SH-SY5Y (cell line): ENCODE data around the gene P2RY8.

Experiments used
- GATA2 ChIP-seq: IDR thresholded peaks from 2 replicates; pipeline ENCODE4 v1.6.1; 2011; ENCODE audit warnings: mild to moderate bottlenecking, low read depth, low read length
- GATA3 ChIP-seq: IDR thresholded peaks from 2 replicates; pipeline ENCODE4 v1.6.1; 2011; ENCODE audit warnings: low read depth, mild to moderate bottlenecking, low read length, moderate library complexity

Gene P2RY8

DNA sequence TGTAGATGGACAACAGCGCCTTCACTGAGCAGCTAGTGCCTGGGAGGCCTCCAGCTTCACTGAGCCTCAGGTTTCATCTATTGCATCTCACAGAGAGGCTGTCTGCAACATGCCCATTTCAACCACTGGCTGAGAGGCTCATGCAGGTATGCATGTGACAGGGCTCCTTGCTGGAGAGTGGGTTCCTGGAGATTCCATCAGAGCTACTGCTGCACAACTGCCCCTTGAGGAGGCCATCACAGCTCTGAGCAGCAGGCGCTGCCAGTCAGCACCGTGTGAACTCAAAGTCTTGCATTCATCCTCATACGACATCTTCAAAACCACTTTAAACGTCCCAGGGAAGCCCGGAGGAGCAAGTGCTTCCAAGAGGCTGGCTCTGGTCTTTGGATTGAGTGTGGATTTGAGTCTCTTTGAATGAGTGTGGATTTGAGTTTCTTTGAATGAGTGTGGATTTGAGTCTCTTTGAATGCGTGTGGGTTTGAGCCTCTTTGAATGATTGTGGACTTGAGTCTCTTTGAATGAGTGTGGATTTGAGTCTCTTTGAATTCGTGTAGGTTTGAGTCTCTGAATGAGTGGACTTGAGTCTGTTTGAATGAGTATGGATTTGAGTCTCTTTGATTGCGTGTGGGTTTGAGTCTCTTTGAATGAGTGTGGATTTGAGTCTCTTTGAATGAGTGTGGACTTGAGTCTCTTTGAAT is 8.7 kb downstream of the P2RY8 start:
- TF ChIP-seq GATA2 (no peak), GATA3 (no peak)

DNA sequence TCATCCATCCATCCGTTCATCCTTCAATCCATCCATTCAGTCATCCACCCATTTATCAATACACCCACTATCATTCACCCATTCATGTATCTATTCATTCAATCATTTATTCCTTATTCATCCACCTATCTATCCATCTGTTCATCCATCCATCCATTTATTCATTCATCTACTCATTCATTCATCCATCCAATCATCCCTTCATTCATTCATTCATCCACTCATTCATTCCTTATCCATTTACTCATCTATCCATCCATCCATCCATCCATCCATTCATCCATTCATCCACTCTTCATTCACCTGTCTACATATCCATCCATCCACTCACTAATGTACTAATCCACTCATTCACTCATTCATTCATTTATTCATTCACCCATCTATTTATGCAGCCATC is 9.5 kb downstream of the P2RY8 start:
- TF ChIP-seq GATA3 (no peak), GATA2 (no peak)

DNA sequence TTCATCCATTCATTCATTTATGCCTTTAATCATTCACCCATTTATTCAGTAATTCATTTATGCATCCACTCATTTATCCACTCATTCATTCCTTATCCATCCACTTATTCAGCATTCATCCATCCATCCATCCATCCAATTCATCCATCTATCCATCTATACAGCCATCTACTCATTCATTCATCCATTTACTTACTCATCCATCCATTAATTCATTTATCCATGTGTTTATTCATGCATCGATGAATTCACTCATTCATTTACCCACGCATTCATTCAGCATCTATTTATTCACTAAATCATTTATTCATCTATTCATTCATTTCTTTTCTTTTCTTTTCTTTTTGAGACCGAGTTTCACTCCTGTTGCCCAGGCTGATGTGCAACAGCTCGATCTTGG is 10.4 kb downstream of the P2RY8 start:
- TF ChIP-seq GATA3 (no peak), GATA2 (no peak)

DNA sequence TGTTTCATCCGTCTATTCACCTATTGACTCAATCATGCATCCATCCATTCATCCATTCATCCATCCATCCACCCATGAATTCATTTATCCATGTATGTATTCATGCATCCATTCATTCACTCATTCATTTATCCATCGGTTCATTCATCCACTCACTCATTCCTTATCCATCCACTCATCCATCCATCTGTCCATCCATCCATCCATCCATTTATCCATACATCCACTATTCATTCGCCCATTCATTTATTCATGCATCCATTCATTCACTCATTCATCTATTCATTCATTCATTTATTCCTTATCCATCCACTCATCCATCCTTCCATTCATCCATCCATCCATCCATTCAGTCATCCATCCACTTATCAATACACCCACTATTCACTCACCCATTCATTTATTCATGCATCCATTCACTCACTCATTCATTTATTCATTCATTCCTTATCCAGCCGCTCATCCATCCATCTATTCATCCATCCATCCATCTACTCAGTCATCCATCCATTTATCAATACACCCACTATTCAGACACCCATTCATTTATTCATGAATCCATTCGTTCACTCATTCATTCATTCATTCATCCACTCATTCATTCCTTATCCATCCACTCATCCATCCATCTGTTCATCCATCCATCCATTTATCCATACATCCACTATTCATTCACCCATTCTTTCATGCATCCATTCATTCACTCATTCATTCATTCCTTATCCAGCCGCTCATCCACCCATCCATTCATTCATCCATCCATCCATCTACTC is 11.2 kb downstream of the P2RY8 start:
- TF ChIP-seq GATA3 (no peak), GATA2 (no peak)

DNA sequence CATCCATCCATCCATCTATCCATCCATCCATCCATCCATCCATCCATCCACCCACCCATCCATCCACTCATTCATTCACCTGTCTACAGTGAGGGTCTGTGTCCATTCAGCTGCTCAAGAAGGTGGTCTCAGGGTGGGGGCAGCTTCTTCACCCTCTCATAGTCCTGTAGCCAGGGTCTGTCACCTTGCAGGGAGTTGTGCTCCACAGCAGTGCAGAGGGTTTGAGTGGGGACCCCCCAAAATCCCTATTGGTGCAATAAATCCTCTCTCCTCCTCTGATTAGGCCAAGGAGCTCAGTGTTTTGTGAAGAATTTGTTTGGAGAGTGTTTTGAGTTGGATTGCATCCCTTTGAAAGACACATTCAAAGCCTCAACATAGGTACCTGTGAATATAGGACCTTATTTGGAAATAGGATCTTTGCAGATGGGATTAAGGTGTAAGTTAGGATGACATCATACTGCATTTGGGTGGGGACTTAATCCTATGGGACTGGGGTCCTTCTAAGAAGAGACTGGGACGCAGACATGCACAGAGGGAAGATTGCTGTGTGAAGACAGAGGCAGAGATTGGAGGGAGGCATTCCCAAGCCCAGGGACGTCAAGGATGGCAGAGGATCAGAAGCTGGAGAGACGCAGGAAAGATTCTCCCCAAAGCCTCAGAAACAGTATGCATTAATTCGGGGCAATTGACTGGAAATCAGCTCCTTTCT is 12.0 kb downstream of the P2RY8 start:
- TF ChIP-seq GATA2: no peak
- TF ChIP-seq GATA3: no peak

DNA sequence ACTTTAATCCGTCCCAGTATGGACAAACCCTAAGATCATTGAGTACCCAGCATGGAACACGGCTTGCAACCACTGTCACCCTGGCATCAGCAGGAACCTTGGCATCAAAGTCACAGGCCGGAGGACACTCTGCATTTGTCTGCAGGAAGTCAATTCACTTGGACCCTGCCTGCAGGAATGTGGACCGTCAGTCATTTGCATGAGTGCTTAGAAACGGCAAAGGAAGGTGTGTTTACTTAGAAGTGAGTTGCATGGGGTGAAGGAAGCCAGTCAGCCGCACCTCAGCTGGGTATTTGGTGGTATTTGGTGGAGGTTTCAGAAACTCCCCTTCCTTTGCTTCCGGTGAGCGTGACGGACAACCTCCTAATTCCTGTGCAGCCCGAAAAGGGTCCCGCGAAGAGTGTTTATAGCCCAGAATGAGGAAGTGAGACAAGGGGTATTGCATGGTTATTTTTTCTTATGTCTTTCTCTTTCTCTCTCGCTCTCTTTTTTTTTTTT is 15.5 kb downstream of the P2RY8 start:
- no peak for TF ChIP-seq GATA2
- no peak for TF ChIP-seq GATA3

DNA sequence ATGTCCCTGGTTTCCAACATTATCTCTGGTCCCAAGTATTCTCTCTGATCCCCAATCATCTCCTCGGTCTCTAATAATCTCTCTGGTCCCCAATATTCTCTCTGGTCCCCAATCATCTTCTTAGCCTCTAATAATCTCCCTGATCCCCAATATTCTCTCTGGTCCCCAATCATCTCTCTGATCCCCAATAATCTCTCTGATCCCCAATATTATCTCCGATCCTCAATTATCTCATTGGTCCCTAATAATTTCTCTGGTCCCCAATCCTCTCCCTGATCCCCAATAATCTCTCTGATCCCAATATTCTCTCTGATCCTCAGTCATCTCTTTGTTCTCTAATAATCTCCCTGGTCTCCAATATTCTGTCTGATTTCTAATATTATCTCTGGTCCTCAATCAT is 16.6 kb downstream of the P2RY8 start:
- no peak for TF ChIP-seq GATA2
- TF ChIP-seq GATA3: no peak

DNA sequence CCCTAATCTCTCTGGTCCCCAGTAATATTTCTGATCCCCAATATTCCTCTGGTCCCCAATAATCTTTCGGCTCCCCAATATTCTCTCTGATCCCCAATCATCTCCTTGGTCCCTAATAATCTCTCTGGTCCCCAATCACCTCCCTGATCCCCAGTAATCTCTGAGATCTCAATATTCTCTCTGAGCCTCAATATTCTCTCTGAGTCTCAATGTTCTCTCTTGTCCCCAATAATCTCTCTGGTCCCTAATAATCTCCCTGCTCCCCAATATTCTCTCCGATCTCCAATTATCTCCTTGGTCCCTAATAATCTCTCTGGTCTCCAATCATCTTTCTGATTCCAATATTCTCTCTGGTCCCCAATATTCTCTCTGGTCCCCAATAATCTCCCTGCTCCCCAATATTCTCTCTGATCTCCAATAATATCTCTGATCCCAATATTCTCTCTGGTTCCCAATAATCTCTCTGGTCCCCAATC is 17.9 kb downstream of the P2RY8 start:
- no peak for TF ChIP-seq GATA3
- no peak for TF ChIP-seq GATA2

DNA sequence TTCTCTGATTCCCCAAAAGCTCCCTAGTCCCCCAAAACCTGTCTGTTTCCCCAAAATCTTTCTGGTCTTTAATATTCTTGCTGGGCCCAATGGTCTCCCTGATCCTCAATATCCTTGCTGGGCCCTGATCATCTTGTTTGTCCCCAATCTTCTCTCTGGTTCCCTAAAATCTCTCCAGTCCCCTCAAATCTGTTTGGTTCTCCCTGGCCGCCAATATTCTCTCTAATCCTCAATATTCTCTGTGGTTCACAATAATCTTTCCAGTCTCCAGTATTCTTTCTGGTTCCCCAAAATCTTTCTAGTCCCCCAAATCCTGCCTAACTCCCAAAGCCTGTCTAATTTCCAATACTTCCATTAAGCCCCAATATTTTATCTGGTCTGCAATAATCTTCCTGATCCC is 18.5 kb downstream of the P2RY8 start:
- TF ChIP-seq GATA3: no peak
- TF ChIP-seq GATA2: no peak

DNA sequence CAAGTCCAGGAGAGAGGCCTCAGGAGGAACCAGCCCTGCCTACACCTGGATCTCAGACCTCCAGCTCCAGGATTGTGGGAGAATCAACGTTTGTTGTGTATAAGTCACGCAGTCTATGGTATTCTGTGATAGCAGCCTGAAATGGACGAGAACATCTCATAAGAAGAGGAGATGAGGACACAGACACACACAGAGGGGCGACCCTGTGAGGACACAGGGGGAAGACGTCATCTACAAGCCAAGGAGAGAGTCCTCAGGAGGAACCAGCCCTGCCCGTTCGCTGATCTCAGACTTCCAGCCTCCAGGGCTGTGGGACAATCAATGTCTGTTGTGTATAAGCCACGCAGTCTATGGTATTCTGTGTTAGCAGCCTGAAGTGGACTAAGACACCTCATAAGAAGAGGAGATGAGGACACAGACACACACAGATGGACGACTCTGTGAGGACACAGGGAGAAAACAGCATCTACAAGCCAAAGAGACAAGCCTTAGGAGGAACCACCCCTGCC is 20.3 kb downstream of the P2RY8 start:
- no peak for TF ChIP-seq GATA3
- TF ChIP-seq GATA2: no peak

DNA sequence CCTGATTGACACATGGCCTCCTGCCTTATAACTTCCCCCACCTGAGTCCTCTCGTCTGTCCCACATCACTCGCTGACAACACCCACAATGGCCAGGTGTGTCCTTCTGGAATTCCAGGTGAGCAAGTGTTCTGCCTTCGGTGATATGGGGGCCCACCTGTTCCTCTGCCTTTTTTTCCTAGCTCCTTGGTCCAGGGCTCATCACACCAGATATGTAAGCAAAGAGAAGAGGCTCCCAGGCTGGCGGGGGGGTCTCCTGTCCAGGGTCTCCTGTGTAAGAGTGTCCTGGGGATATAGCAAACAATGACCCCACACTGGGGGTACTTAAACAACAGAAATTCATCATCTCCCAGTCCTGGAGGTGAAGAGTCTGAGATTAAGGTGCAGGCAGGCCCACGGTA is 25.2 kb downstream of the P2RY8 start:
- TF ChIP-seq GATA2 (no peak), GATA3 (no peak)

DNA sequence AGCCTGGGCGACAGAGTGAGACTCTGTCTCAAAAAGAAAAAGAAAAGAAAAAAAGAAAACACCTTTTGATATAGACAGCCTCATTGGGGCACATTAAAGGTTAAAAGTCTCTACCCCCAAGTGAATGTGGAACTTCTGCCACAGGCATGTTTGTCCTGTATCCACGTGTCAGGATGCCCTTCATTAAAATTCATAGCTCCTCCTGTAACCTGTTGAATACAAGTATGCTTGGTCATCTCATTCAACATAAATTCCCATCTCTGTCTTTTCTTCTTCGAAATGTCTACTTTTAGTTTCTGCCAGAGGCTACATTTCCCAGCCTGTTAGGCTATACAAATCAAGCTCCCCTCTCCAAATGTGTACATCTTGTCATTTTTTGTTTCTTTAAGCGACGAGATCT is 25.8 kb downstream of the P2RY8 start:
- TF ChIP-seq GATA2 (no peak), GATA3 (no peak)

DNA sequence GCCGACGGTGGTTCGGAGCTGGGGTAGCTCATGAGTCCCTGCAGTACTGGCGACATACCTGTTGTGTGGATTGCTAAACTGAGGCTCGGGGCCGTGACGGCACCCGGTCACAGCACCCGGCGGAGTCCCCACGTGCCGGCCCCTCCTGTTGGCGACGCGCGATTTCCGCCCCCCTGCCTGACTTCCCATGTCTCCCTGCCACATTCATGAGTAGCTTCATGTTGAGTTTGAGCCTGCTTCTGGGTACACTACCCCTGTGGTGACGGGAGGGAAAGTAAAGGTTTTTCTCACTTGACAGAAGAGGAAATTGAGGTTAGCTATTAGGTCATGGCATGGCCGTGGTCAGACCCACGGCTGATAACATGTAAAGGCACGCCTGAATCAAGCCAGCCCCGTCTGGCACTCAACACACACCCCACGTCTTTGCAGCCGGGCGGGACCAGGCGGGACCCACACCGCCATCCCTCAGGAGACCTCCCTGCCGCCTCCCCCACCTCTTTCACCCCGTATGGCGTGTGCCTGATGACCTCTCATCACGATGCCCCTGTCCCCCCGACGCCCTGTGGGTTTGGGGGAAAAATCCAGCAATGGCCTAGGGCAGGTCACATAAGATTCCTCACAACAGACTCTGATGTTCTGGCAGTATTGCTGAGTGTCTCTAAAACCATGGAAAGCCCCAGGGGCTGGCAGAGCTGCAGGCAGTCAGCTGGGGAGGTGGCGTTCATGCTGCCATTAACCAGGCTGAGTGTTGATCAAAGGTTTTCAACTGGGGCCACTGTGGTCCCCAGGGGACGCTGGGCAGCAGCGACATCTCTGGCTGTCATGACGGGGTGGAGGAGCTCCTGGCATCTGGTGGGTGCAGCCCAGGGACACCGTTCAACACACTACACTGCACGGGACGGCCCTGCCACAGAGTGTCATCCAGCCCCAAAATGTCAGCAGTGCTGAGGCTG is 29.2 kb downstream of the P2RY8 start:
- no peak for TF ChIP-seq GATA3
- TF ChIP-seq GATA2: no peak

DNA sequence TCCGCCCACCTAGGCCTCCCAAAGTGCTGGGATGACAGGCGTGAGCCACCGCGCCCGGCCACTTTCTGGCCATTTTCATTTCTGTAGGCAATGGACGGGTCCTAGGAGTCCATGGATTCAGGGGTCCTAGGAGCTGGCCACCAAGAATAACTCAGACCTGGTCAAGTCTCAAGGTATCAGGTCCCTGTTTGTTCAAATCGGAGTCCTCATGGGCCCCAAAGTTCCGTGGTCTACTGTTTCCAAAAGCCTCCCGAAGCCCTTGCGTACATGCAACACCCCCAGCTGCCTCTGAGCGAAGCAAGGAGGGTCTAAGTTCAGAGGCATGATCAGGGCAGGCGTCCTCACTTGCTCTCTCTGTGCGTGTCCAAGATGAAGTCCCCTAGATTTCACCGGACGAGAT is 30.1 kb downstream of the P2RY8 start:
- TF ChIP-seq GATA3 (no peak), GATA2 (no peak)
